HepG2 (cell line): ENCODE data around the gene NLRP6. TPM values are rescaled to one million over a fixed set of nuclear protein-coding genes. Genes with fewer than 3 reads are reported as not detected.

Experiments used
- ATAC-seq: fragments of 200-7000 bp; cut with Tn5 transposase; 3 replicates; pipeline ENCODE4 v1.9.1; 2020; ENCODE audit warnings: mild to moderate bottlenecking, moderate library complexity
- BruUV-seq: library from RNA; stranded (reverse); fragments of 400-500 nt; replicated peaks from 2 replicates; lab custom pipeline; 2021; lab: Mats Ljungman, UMichigan
- CTCF ChIA-PET: fragments of 300-600 bp; formaldehyde crosslinking; extraction: SDS; loops from one replicate; lab custom pipeline; 2021; ENCODE audit warnings: low total read pairs, inconsistent platforms, low intra/inter-chr PET ratio; lab: Yijun Ruan, JAX
- POLR2A ChIA-PET: fragments of 350-600 bp; sonication (Branson Sonifier 250); formaldehyde crosslinking; loops from one replicate; lab custom pipeline; 2020; ENCODE audit warnings: antibody characterized with exemption, inconsistent platforms; lab: Yijun Ruan, JAX
- DNase-seq: peaks from one replicate; pipeline ENCODE4 v3.0.0-alpha.2; 2015; ENCODE audit warnings: low spot score
- FAIRE-seq: peaks from 3 replicates; lab custom pipeline; 2011; peaks lifted over from hg19 to GRCh38; lab: Jason Lieb, UNC
- H2AFZ ChIP-seq: one replicate; pipeline ENCODE4 v1.6.1; 2011; ENCODE audit warnings: low read length, inconsistent platforms
- H3K27ac ChIP-seq: fragments of 300-600 bp; 3 replicates; pipeline ENCODE4 v1.8.0; 2011; ENCODE audit warnings: mixed run types, mild to moderate bottlenecking, mixed read lengths, low read length, inconsistent platforms; ENCODE audit not compliant: insufficient read depth; ENCODE audit errors: extremely low read length
- H3K27me3 ChIP-seq, 2 experiments: fragments of 200-600 bp in 1 of 2; 2 replicates in 1 of 2; 3 replicates in 1 of 2; pipeline versions ENCODE4 v1.6.0 to v1.8.0; 2011; ENCODE audit warnings: low read length in 2 of 2, mild to moderate bottlenecking in 2 of 2, moderate library complexity in 2 of 2, inconsistent platforms in 1 of 2; ENCODE audit not compliant: insufficient read depth in 2 of 2, control insufficient read depth in 1 of 2
- H3K36me3 ChIP-seq, 2 experiments: fragments of 200-600 bp in 1 of 2; replicated peaks in 1 of 2; 2 replicates in 1 of 2; 3 replicates in 1 of 2; pipeline versions ENCODE4 v1.5.1 to v1.8.0; 2011; ENCODE audit warnings: low read length in 2 of 2, inconsistent platforms in 1 of 2; ENCODE audit not compliant: insufficient read depth in 2 of 2, control insufficient read depth in 1 of 2
- H3K4me1 ChIP-seq: 2 replicates; pipeline ENCODE4 v1.5.1; 2012; ENCODE audit warnings: low read length, inconsistent platforms; ENCODE audit not compliant: insufficient read depth
- H3K4me2 ChIP-seq: 2 replicates; pipeline ENCODE4 v1.6.0; 2011; ENCODE audit warnings: low read depth, low read length, inconsistent platforms
- H3K4me3 ChIP-seq, 3 experiments: fragments of 200-600 bp in 1 of 3; sonication (generic), shearing (Covaris generic) in 1 of 3; replicated peaks in 1 of 3; 2 replicates each; pipeline ENCODE4 v1.5.1; 2011 to 2016; ENCODE audit warnings: low read length in 3 of 3, inconsistent platforms in 2 of 3, low read depth in 2 of 3, mild to moderate bottlenecking in 2 of 3, control low read depth in 1 of 3, mixed read lengths in 1 of 3; ENCODE audit not compliant: insufficient read depth in 1 of 3
- H3K79me2 ChIP-seq: one replicate; pipeline ENCODE4 v1.6.1; 2011; ENCODE audit warnings: low read length, inconsistent platforms; ENCODE audit not compliant: insufficient read depth
- H3K9ac ChIP-seq: 2 replicates; pipeline ENCODE4 v1.6.0; 2011; ENCODE audit warnings: mild to moderate bottlenecking, low read depth, low read length, inconsistent platforms; ENCODE audit not compliant: insufficient read depth
- H3K9me3 ChIP-seq: 2 replicates; pipeline ENCODE4 v1.5.1; 2012; ENCODE audit warnings: mild to moderate bottlenecking, low read length
- H4K20me1 ChIP-seq: 2 replicates; pipeline ENCODE4 v1.6.0; 2011; ENCODE audit warnings: inconsistent platforms, mild to moderate bottlenecking, low read length, moderate library complexity; ENCODE audit not compliant: insufficient read depth
- AGO2 ChIP-seq: fragments of 200-400 bp; formaldehyde crosslinking; optimal IDR thresholded peaks from 2 replicates; pipeline ENCODE3; 2017; ENCODE audit warnings: mild to moderate bottlenecking, low read depth, low read length, moderate library complexity
- AKAP8 ChIP-seq: sonication (generic); formaldehyde crosslinking; IDR thresholded peaks from 2 replicates; pipeline ENCODE4 v1.5.1; 2020; ENCODE audit warnings: mild to moderate bottlenecking, missing genetic modification reagents
- CHD4 ChIP-seq: fragments of 200-600 bp; sonication (generic); IDR thresholded peaks from 2 replicates; pipeline ENCODE4 v1.7.0; 2017; ENCODE audit warnings: mild to moderate bottlenecking, low read length, borderline replicate concordance
- IRF2 ChIP-seq: IDR thresholded peaks from 2 replicates; pipeline ENCODE4 v1.6.1; 2018; ENCODE audit warnings: missing genetic modification reagents, missing compliant biosample characterization
- POLR2G ChIP-seq: fragments of 200-400 bp; formaldehyde crosslinking; IDR thresholded peaks from 2 replicates; pipeline ENCODE4 v1.6.1; 2018; ENCODE audit warnings: mild to moderate bottlenecking, low read depth, low read length, moderate library complexity
- PRDM15 ChIP-seq: sonication (generic); formaldehyde crosslinking; IDR thresholded peaks from 2 replicates; pipeline ENCODE4 v1.4.0; 2020; ENCODE audit warnings: missing genetic modification reagents
- RBFOX2 ChIP-seq: fragments of 200-400 bp; formaldehyde crosslinking; IDR thresholded peaks from 2 replicates; pipeline ENCODE4 v1.6.1; 2017; ENCODE audit warnings: low read depth, mild to moderate bottlenecking, low read length
- TBX2 ChIP-seq: sonication (generic); formaldehyde crosslinking; IDR thresholded peaks from 2 replicates; pipeline ENCODE4 v1.5.0; 2020; ENCODE audit warnings: missing genetic modification reagents, mild to moderate bottlenecking, borderline replicate concordance
- ZC3H13 ChIP-seq: sonication (generic); formaldehyde crosslinking; IDR thresholded peaks from 2 replicates; pipeline ENCODE4 v1.8.1; 2023; ENCODE audit warnings: mild to moderate bottlenecking, missing genetic modification reagents, moderate library complexity
- ZFY ChIP-seq: sonication (generic); formaldehyde crosslinking; IDR thresholded peaks from 2 replicates; pipeline ENCODE4 v1.4.0; 2020; ENCODE audit warnings: missing genetic modification reagents
- WGBS: methylation state at CpG from one replicate; pipeline ENCODE4 v1.1.6; 2017; ENCODE audit warnings: low lambda C conversion rate; 5-methylcytosine and 5-hydroxymethylcytosine counted together
- in situ Hi-C: cut with HindIII; loops from 2 replicates; pipeline ENCODE4 v1.10.0; 2017; ENCODE audit warnings: low pct_unique_long_range_greater_than_20kb; ENCODE audit not compliant: extremely low pct_ligation_motif_present
- intact Hi-C: fragments of 100-400 bp; cut with micrococcal nuclease; formaldehyde crosslinking; loops from one replicate; pipeline ENCODE4 v1.10.0; 2022; ENCODE audit not compliant: unreplicated experiment
- polyA plus RNA-seq, 8 experiments: library from polyadenylated mRNA; depleted of rRNA in 3 of 8; stranded (reverse) in 7 of 8; unstranded in 1 of 8; fragments of >200 nt; fragmentation: Illumina TruSeq in 4 of 8; extraction: Trizol in 4 of 8; gene quantifications; 2 replicates each; pipeline versions ENCODE4 v1.2.1 to v1.2.3, GENCODE V29; 2011 to 2016; ENCODE audit warnings: low read depth in 4 of 8, missing spikeins in 1 of 8, mixed read lengths in 1 of 8; ENCODE audit not compliant: insufficient read depth in 1 of 8
- total RNA-seq, 5 experiments: library from RNA; depleted of rRNA; stranded (reverse); fragments of >200 nt; fragmentation: Illumina TruSeq; extraction: Trizol; gene quantifications; 2 replicates each; pipeline ENCODE4 v1.2.3, GENCODE V29; 2016; ENCODE audit warnings: low read depth in 1 of 5

The NLRP6 gene
- total and polyA plus RNA-seq, 2 of the 13 experiments (the other 11 are each of a cell fraction or from before 2014, with no cell fraction given) = not detected

- no peak for DNase-seq
- intact Hi-C loops (no loop called here), in situ Hi-C loops (no loop called here)
- Histone ChIP-seq H3K9ac (no peak overlapping the region), H3K4me2 (no peak overlapping the region), H3K27me3 (peaks cover 11 to 20% of the 10 kb centered on the region in 2 experiments), H3K4me1 (peaks cover 35% of the 10 kb centered on the region), H2AFZ (no peak overlapping the region), H3K27ac (no peak overlapping the region), H3K9me3 (no peaks in the 10 kb centered on the region), H3K36me3 (0 out of 5 replicates have a peak, but pooled peaks cover 0 to 2% of the 10 kb centered on the region in 2 experiments), H3K79me2 (no peaks in the 10 kb centered on the region), H4K20me1 (no peaks in the 10 kb centered on the region), H3K4me3 (no peak overlapping the region)
- 53% methylated on average over 6 of the region's 35 CpGs for WGBS
- FAIRE-seq = no peak
- no TSS peak for BruUV-seq
- ChIA-PET CTCF (no interaction called here), POLR2A (no interaction called here)
- TF ChIP-seq IRF2 (CRISPR knock-in tag) (no peak), AGO2 (peak; percentile 83), TBX2 (CRISPR knock-in tag) (0 out of 2 replicates have a peak, but pooled peaks have one; percentile 16), RBFOX2 (0 out of 2 replicates have a peak, but pooled peaks have one; percentile 34)
- ATAC-seq = 0 out of 3 replicates have a peak, but pooled peaks have one; percentile 4
These were observed 18.2 kb downstream of the NLRP6 start for GRCh38 chr11:296171-297050.

- Histone ChIP-seq H3K4me3 (no peak overlapping the region), H3K4me2 (no peak overlapping the region), H3K4me1 (peaks cover 35% of the 10 kb centered on the region), H3K27ac (no peak overlapping the region), H2AFZ (no peak overlapping the region), H3K36me3 (0 out of 5 replicates have a peak, but pooled peaks cover 0 to 2% of the 10 kb centered on the region in 2 experiments), H3K9me3 (no peaks in the 10 kb centered on the region), H3K79me2 (no peaks in the 10 kb centered on the region), H3K9ac (no peak overlapping the region), H3K27me3 (peaks cover 11 to 20% of the 10 kb centered on the region in 2 experiments), H4K20me1 (no peaks in the 10 kb centered on the region)
- intact Hi-C loops = no loop called here
- no peak for TF ChIP-seq CHD4
- TF ChIP-seq PRDM15 = no peak
- 0 out of 2 replicates have a peak, but pooled peaks have one; percentile 21 for TF ChIP-seq AKAP8 (CRISPR knock-in tag)
- 0 out of 2 replicates have a peak, but pooled peaks have one; percentile 44 for TF ChIP-seq ZC3H13 (CRISPR knock-in tag)
- peak; percentile 27; the same call in 1 of the 2 replicates for TF ChIP-seq POLR2G
- 0 out of 2 replicates have a peak, but pooled peaks have one; percentile 0 for TF ChIP-seq ZFY (CRISPR knock-in tag)
- ATAC-seq (peak; percentile 5; the same call in 1 of the 3 replicates), FAIRE-seq (no peak), DNase-seq (no peak)
- BruUV-seq = no TSS peak
- WGBS = 51% methylated on average over 12 of the region's 13 CpGs
- CTCF ChIA-PET = no interaction called here
- in situ Hi-C loops = no loop called here
- POLR2A ChIA-PET = no interaction called here
These were observed 18.9 kb downstream of the NLRP6 start for GRCh38 chr11:297051-297585.
